Inferior parietal cortex (tissue), 1 donor: ENCODE data around the gene FHIT.
"Not testable (repeated sequence)": the region's sequence is repeated elsewhere in the genome, so short reads cannot be mapped to it uniquely, and the experiment has no call there.

ENCODE experiments used
- DNase-seq: peaks from one replicate; pipeline ENCODE4 v3.0.0-alpha.2; 2016; ENCODE audit errors: extremely low spot score

FHIT gene

GRCh38 chr3:60920519-60920918 is 330.7 kb downstream of the FHIT start:
- DNase-seq, result no peak

GRCh38 chr3:60919296-60919695 is 332.0 kb downstream of the FHIT start:
- no peak for DNase-seq

- DNase-seq, result no peak
These were observed 334.1 kb downstream of the FHIT start for GRCh38 chr3:60917141-60917540.

GRCh38 chr3:60916546-60916945 is 334.7 kb downstream of the FHIT start:
- no peak for DNase-seq

- DNase-seq, result no peak
These were observed 337.8 kb downstream of the FHIT start for GRCh38 chr3:60913474-60913873.

- no peak for DNase-seq
These were observed 338.4 kb downstream of the FHIT start for GRCh38 chr3:60912876-60913275.

- no peak for DNase-seq
These were observed 339.1 kb downstream of the FHIT start for GRCh38 chr3:60912142-60912541.

GRCh38 chr3:60909526-60909925 is 341.7 kb downstream of the FHIT start:
- no peak for DNase-seq

- no peak for DNase-seq
These were observed 345.0 kb downstream of the FHIT start for GRCh38 chr3:60906283-60906682.

- no peak for DNase-seq
These were observed 352.9 kb downstream of the FHIT start for GRCh38 chr3:60898321-60898720.

GRCh38 chr3:60893946-60894345 is 357.3 kb downstream of the FHIT start:
- no peak for DNase-seq

- DNase-seq, result no peak
These were observed 361.0 kb downstream of the FHIT start for GRCh38 chr3:60890226-60890625.

GRCh38 chr3:60888952-60889351 is 362.3 kb downstream of the FHIT start:
- not testable (repeated sequence) for DNase-seq

GRCh38 chr3:60887574-60887973 is 363.7 kb downstream of the FHIT start:
- no peak for DNase-seq

- no peak for DNase-seq
These were observed 364.7 kb downstream of the FHIT start for GRCh38 chr3:60886518-60886917.

- no peak for DNase-seq
These were observed 367.2 kb downstream of the FHIT start for GRCh38 chr3:60884005-60884404.

GRCh38 chr3:60877188-60877587 is 374.1 kb downstream of the FHIT start:
- no peak for DNase-seq

GRCh38 chr3:60870396-60870795 is 380.9 kb downstream of the FHIT start:
- no peak for DNase-seq

GRCh38 chr3:60867200-60867599 is 384.1 kb downstream of the FHIT start:
- no peak for DNase-seq

- no peak for DNase-seq
These were observed 394.8 kb downstream of the FHIT start for GRCh38 chr3:60856257-60857046.

GRCh38 chr3:60855250-60855649 is 396.0 kb downstream of the FHIT start:
- no peak for DNase-seq

- DNase-seq, result no peak
These were observed 396.5 kb downstream of the FHIT start for GRCh38 chr3:60854791-60855190.

GRCh38 chr3:60847791-60848190 is 403.5 kb downstream of the FHIT start:
- DNase-seq, result no peak

- DNase-seq, result no peak
These were observed 407.0 kb downstream of the FHIT start for GRCh38 chr3:60844256-60844655.
